GM10266 (cell line): Measurements from ENCODE around the gene ASS1.

Experiments
- DNase-seq: peaks from one replicate; pipeline ENCODE4 v3.0.0; 2012; ENCODE audit errors: extremely low spot score
- CTCF ChIP-seq: IDR thresholded peaks from 2 replicates; pipeline ENCODE4 v1.5.1; 2012; ENCODE audit warnings: mild to moderate bottlenecking, low read depth; ENCODE audit not compliant: control insufficient read depth, insufficient read depth; ENCODE audit errors: missing control alignments

Gene ASS1

GRCh38 chr9:130476151-130476730, 31.5 kb downstream of the ASS1 start:
- no peak for DNase-seq
- no peak for TF ChIP-seq CTCF

GRCh38 chr9:130477564-130477963, 32.8 kb downstream of the ASS1 start:
- TF ChIP-seq CTCF: no peak
- no peak for DNase-seq

GRCh38 chr9:130478152-130478551, 33.4 kb downstream of the ASS1 start:
- TF ChIP-seq CTCF: no peak
- no peak for DNase-seq

GRCh38 chr9:130478736-130479575, 34.2 kb downstream of the ASS1 start:
- no peak for DNase-seq
- TF ChIP-seq CTCF: no peak

GRCh38 chr9:130479587-130479986, 34.8 kb downstream of the ASS1 start:
- TF ChIP-seq CTCF: no peak
- no peak for DNase-seq

- no peak for TF ChIP-seq CTCF
- no peak for DNase-seq
These were observed 35.9 kb downstream of the ASS1 start for GRCh38 chr9:130480673-130481072.

GRCh38 chr9:130482463-130482862, 37.7 kb downstream of the ASS1 start:
- DNase-seq: no peak
- no peak for TF ChIP-seq CTCF
